Natural killer cell (primary cell): ENCODE data around the gene KRTCAP2. TPM values are rescaled to one million over a fixed set of nuclear protein-coding genes. Genes with fewer than 3 reads are reported as not detected.
A peak's percentile ranks its signal among the peaks of the same experiment; 100 is the strongest.
"Not testable (repeated sequence)": the region's sequence is repeated elsewhere in the genome, so short reads cannot be mapped to it uniquely, and the experiment has no call there.

Experiments used
- ATAC-seq, 3 donors: fragments of 150-1000 bp in 2 of 3; fragments of 200-7000 bp in 1 of 3; cut with Tn5 transposase; 1 replicate in 1 of 3; 2 replicates in 2 of 3; pipeline ENCODE4 v1.10.0; 2021; ENCODE audit warnings: mild to moderate bottlenecking in 2 of 3, moderate library complexity in 2 of 3
- DNase-seq, 2 donors: peaks; one replicate each; pipeline versions ENCODE4 v3.0.0 to v3.0.0-alpha.2; 2013 to 2021; ENCODE audit warnings: mixed read lengths in 1 of 2
- H3K27ac ChIP-seq: one replicate; pipeline ENCODE4 v1.5.1; 2013; ENCODE audit warnings: mild to moderate bottlenecking, low read length
- H3K27me3 ChIP-seq: one replicate; pipeline ENCODE4 v1.6.1; 2013; ENCODE audit warnings: low read length; ENCODE audit not compliant: control insufficient read depth, insufficient read depth
- H3K36me3 ChIP-seq: one replicate; pipeline ENCODE4 v1.6.1; 2013; ENCODE audit warnings: low read length; ENCODE audit not compliant: control insufficient read depth, insufficient read depth
- H3K4me1 ChIP-seq: one replicate; pipeline ENCODE4 v1.6.1; 2013; ENCODE audit warnings: low read length; ENCODE audit not compliant: control insufficient read depth, insufficient read depth
- H3K4me3 ChIP-seq: one replicate; pipeline ENCODE4 v1.5.1; 2013; ENCODE audit warnings: low read length
- H3K9me3 ChIP-seq: one replicate; pipeline ENCODE4 v1.6.1; 2013; ENCODE audit warnings: low read length; ENCODE audit not compliant: control insufficient read depth, insufficient read depth
- H3K27ac Mint-ChIP-seq, 2 donors: one replicate each; pipeline ENCODE4 v1.8.0; 2022; ENCODE audit warnings: mild to moderate bottlenecking in 2 of 2, mixed read lengths in 2 of 2, moderate library complexity in 1 of 2
- H3K27me3 Mint-ChIP-seq, 2 donors: one replicate each; pipeline ENCODE4 v1.8.0; 2022; ENCODE audit warnings: low read depth in 2 of 2, mixed read lengths in 2 of 2
- H3K36me3 Mint-ChIP-seq: one replicate; pipeline ENCODE4 v1.8.0; 2022; ENCODE audit warnings: mixed read lengths
- H3K4me1 Mint-ChIP-seq, 2 donors: one replicate each; pipeline ENCODE4 v1.8.0; 2022; ENCODE audit warnings: mixed read lengths in 2 of 2
- H3K4me3 Mint-ChIP-seq: one replicate; pipeline ENCODE4 v1.8.0; 2022; ENCODE audit warnings: mild to moderate bottlenecking, moderate library complexity, mixed read lengths
- H3K9me3 Mint-ChIP-seq, 2 donors: one replicate each; pipeline ENCODE4 v1.8.0; 2022; ENCODE audit warnings: mixed read lengths in 2 of 2
- CTCF ChIP-seq: fragments of 200-600 bp; IDR thresholded peaks from one replicate; pipeline ENCODE4 v1.8.0; 2022; ENCODE audit warnings: antibody characterized with exemption
- WGBS: methylation state at CpG from one replicate; pipeline ENCODE4 v1.1.7; 2013; ENCODE audit warnings: missing lambda C conversion rate; ENCODE audit not compliant: insufficient coverage; 5-methylcytosine and 5-hydroxymethylcytosine counted together
- intact Hi-C: fragments of 100-400 bp; cut with micrococcal nuclease; formaldehyde crosslinking; loops from one replicate; pipeline ENCODE4 v1.14.2; 2022
- total RNA-seq, 4 donors: library from RNA; stranded (reverse); fragments of 120-200 nt in 1 of 4; gene quantifications; one replicate each; pipeline versions ENCODE4 v1.2.3 to v1.2.4, GENCODE V29; 2013 to 2022

Gene KRTCAP2
- total RNA-seq, 3 donors from 2014 or later (not counting 1 experiment from before 2014, with no cell fraction given), result 95.3 to 113 (median 104) TPM

DNA sequence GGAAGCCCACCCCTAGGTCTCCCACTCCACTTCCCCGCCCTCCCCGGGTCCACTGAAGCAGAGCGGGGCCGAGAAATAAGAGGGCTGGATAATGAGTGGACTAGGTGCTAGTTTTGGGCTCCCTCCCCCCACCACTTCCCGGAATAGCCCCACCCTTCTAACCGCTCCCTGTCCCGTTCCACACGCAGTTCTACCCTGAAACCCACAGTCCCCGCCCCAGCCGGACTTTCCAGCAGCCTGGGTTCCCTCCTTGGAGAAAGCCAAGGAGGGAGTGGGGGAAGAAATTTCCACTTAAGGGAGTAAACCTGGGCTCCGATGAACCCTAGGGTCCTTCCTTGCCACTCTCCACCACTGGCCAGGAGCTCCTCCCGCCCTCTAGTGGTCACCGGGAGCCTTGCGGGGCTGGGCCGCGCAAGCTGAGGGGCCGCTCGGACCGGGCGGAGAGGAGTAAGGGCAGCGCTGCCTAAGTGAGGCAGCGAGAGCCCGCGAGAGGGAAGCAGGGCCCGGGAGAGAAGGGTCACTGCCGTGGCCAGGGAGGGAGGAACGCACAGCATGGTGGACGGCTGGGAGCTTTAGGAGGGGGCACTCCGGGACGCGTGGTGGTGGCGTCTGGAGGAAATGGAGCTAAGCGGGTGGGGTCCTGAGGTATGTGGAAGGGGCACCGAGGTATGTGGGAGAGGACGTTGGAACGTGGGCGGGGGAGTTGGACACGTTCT is 20.3 kb upstream of the KRTCAP2 start:
- intact Hi-C loops, result loop anchor here (5.0 kb wide), 2 partner anchors 34 to 49 kb away; a partner anchor contains a TSS
- Histone ChIP-seq H3K27ac (no peak overlapping the region), H3K36me3 (no peaks in the 10 kb centered on the region), H3K27me3 (no peaks in the 10 kb centered on the region), H3K4me1 (peaks cover 30% of the 10 kb centered on the region), H3K4me3 (peak overlapping the region; percentile 27), H3K9me3 (no peaks in the 10 kb centered on the region)
- H3K4me1 Mint-ChIP-seq, result peaks cover 15 to 33% of the 10 kb centered on the region in 2 donors
- ATAC-seq (peak; percentile 46 to 81 (median 60)), DNase-seq (peak; percentile 75 to 80)
- H3K36me3 Mint-ChIP-seq, result no peaks in the 10 kb centered on the region
- H3K9me3 Mint-ChIP-seq, result no peaks in the 10 kb centered on the region
- H3K27ac Mint-ChIP-seq, result peak overlapping the region; percentile 82 to 97
- H3K4me3 Mint-ChIP-seq, result peak overlapping the region; percentile 90
- peak; percentile 97 for TF ChIP-seq CTCF
- under 1% methylated on average over 33 of the region's 38 CpGs for WGBS
- peaks cover 0 to 16% of the 10 kb centered on the region in 2 donors for H3K27me3 Mint-ChIP-seq

GRCh38 chr1:155192346-155193274 is 19.5 kb upstream of the KRTCAP2 start:
- DNase-seq (peak in 1 of 2 donors; percentile 68), ATAC-seq (no peak)
- H3K36me3 Mint-ChIP-seq, result no peaks in the 10 kb centered on the region
- no peaks in the 10 kb centered on the region for H3K9me3 ChIP-seq
- H3K27me3 Mint-ChIP-seq, result peaks cover 0 to 16% of the 10 kb centered on the region in 2 donors
- peak overlapping the region; percentile 27 for H3K4me3 ChIP-seq
- intact Hi-C loops, result loop anchor here (5.0 kb wide), 2 partner anchors 35 to 50 kb away; a partner anchor contains a TSS
- no peaks in the 10 kb centered on the region for H3K9me3 Mint-ChIP-seq
- H3K4me1 Mint-ChIP-seq, result peaks cover 20 to 39% of the 10 kb centered on the region in 2 donors
- TF ChIP-seq CTCF, result no peak
- peaks cover 30% of the 10 kb centered on the region for H3K4me1 ChIP-seq
- peak overlapping the region in 1 of 2 donors; percentile 97 for H3K27ac Mint-ChIP-seq
- no peak overlapping the region for H3K27ac ChIP-seq
- peak overlapping the region; percentile 35 for H3K4me3 Mint-ChIP-seq
- 30% methylated on average over 10 of the region's 20 CpGs for WGBS
- H3K36me3 ChIP-seq, result no peaks in the 10 kb centered on the region
- H3K27me3 ChIP-seq, result no peaks in the 10 kb centered on the region

GRCh38 chr1:155191904-155192303 is 18.8 kb upstream of the KRTCAP2 start:
- no peaks in the 10 kb centered on the region for H3K9me3 ChIP-seq
- DNase-seq, result no peak
- intact Hi-C loops, result loop anchor here (5.0 kb wide), 2 partner anchors 35 to 50 kb away; a partner anchor contains a TSS
- H3K4me3 Mint-ChIP-seq, result no peak overlapping the region
- no peak for TF ChIP-seq CTCF
- H3K4me1 Mint-ChIP-seq, result peaks cover 20 to 39% of the 10 kb centered on the region in 2 donors
- H3K36me3 ChIP-seq, result no peaks in the 10 kb centered on the region
- no peak for ATAC-seq
- peaks cover 30% of the 10 kb centered on the region for H3K4me1 ChIP-seq
- H3K27me3 Mint-ChIP-seq, result peaks cover 0 to 16% of the 10 kb centered on the region in 2 donors
- no peak overlapping the region for H3K27ac ChIP-seq
- no peaks in the 10 kb centered on the region for H3K36me3 Mint-ChIP-seq
- 88% methylated on average over 17 of the region's 17 CpGs for WGBS
- H3K4me3 ChIP-seq, result no peak overlapping the region
- no peaks in the 10 kb centered on the region for H3K9me3 Mint-ChIP-seq
- H3K27me3 ChIP-seq, result no peaks in the 10 kb centered on the region
- H3K27ac Mint-ChIP-seq, result peak overlapping the region in 1 of 2 donors; percentile 62

DNA sequence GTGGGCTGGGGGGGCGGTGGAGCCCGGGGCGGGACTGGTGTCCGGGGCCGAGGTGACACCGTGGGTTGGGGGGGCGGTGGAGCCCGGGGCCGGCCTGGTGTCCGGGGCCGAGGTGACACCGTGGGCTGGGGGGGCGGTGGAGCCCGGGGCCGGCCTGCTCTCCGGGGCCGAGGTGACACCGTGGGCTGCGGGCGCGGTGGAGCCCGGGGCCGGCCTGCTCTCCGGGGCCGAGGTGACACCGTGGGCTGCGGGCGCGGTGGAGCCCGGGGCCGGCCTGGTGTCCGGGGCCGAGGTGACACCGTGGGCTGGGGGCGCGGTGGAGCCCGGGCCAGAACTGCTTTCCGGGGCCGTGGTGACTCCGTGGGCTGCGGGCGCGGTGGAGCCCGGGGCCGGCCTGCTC is 16.8 kb upstream of the KRTCAP2 start:
- Mint-ChIP-seq H3K4me1 (peaks cover 20 to 34% of the 10 kb centered on the region in 2 donors), H3K27me3 (peaks cover 0 to 13% of the 10 kb centered on the region in 2 donors)
- DNase-seq, ATAC-seq, H3K4me3 ChIP-seq, H3K27me3 ChIP-seq, H3K9me3 Mint-ChIP-seq, H3K9me3 ChIP-seq, H3K4me3 Mint-ChIP-seq, H3K27ac Mint-ChIP-seq, H3K36me3 Mint-ChIP-seq, H3K27ac ChIP-seq, H3K36me3 ChIP-seq: not testable (repeated sequence)
- 97% methylated on average over 20 of the region's 45 CpGs for WGBS
- intact Hi-C loops, result loop anchor here (5.0 kb wide), 2 partner anchors 37 to 52 kb away; a partner anchor contains a TSS
- H3K4me1 ChIP-seq, result peaks cover 39% of the 10 kb centered on the region
